Measurements from ENCODE around the gene COQ8A.

Gene COQ8A

GRCh38 chr1:226940029-226940805, at the start of gene COQ8A:
COQ8A (plus strand) TSS chr1:226940294; CDS start chr1:226961386, 21,092 bp downstream.
- DNase-seq (ENCODE audit: extremely low spot score, insufficient read length, low read depth) (peak; percentile 96), FAIRE-seq (peak; percentile 99)

GRCh38 chr1:226890331-226891108, 49.6 kb upstream of the COQ8A start:
- DNase-seq (ENCODE audit: extremely low spot score, insufficient read length, low read depth) (no peak), FAIRE-seq (no peak)

DNA sequence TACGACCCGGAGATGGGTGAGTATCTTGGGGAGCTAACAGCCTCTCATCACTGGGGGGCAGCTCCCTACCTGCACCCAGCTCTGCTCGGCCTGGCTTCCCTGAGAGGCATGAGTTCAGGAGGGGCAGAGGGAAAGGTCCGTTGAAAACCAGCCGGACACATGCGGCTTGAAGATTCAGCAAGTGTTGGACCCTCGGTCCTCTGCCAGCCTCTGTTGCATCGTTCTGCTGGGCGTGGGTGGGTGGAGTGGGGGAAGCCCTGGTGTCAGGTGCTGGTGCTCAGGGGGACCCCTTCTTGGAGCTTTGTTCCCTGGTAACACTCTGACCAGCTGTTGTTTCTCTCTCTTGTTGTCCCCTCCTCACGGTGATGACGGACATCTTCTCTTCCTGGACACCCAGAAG, 48.7 kb upstream of the COQ8A start:
- FAIRE-seq, result no peak
- DNase-seq (ENCODE audit: extremely low spot score, insufficient read length, low read depth), result no peak

- FAIRE-seq (no peak), DNase-seq (ENCODE audit: extremely low spot score, insufficient read length, low read depth) (no peak)
These were observed 48.1 kb upstream of the COQ8A start for GRCh38 chr1:226891846-226892523.

DNA sequence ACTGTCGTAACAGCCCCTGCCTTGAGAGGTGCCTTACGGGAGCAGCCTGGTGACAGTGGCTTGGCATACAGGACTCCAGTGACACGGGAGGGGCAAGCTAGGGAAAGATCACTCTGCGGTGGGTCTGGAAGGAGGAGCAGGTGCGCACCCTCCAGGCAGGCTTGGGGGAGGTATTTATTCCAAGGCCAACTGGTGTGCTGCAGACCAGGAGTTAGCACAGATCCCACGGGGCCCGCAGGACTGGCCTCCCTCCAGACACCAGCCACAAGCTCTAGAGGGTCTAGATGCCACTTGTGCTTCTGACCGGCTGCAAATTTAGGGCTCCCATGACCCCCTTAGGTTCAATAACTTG, 47.6 kb upstream of the COQ8A start:
- FAIRE-seq (no peak), DNase-seq (ENCODE audit: extremely low spot score, insufficient read length, low read depth) (no peak)

- FAIRE-seq (no peak), DNase-seq (ENCODE audit: extremely low spot score, insufficient read length, low read depth) (no peak)
These were observed 46.2 kb upstream of the COQ8A start for GRCh38 chr1:226893936-226894335.

DNA sequence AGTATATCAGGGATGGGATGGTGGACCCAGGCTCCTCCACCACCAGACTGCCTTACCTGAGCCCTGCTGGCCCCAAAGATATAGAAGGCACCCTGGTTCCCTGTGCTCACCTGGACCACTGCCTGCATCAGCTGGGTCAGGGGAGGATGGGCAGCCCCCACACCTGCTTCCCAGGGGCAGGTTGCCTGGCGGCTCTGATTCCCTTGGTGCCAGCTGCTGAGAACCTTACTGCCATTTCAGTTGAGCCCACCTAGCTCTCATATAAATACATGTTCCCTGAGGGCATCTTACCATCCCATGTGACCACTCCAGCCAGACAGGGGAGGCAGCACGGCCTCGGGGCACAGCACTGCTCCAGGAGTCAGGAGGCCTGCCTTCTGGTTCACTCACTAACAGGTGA, 45.3 kb upstream of the COQ8A start:
- DNase-seq (ENCODE audit: extremely low spot score, insufficient read length, low read depth) (no peak), FAIRE-seq (no peak)

DNA sequence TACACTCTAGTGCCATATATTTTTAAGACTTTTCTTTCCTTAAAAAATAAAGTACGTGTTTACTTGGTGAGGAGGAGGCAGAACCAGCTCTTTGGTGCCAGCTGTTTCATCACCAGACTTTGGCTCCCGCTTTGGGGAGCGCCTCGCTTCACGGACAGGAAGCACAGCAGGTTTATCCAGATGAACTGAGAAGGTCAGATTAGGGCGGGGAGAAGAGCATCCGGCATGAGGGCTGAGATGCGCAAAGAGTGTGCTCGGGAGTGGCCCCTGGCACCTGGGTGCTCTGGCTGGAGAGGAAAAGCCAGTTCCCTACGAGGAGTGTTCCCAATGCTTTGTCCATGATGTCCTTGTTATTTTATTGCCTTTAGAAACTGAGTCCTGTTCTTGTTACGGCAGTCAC, 44.5 kb upstream of the COQ8A start:
- no peak for FAIRE-seq
- DNase-seq (ENCODE audit: extremely low spot score, insufficient read length, low read depth), result no peak

DNA sequence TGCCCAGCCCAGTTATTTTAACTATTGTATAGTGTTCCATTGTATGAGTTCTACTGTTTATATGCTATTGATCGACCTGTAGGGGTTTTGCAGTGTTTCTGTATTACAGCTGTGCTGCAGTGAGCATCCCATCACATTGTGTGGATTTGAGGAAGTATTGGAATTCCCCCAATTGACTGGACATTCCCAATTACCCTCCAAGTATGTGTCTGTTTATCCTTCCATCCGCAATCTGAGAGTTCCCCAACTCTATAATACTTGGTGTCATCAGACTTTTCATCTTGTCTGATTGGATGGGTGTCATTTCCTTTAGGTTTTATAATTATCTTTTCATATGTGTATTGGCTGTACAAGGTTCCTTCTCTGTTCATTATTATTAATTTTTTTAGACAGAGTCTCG, 41.8 kb upstream of the COQ8A start:
- no peak for FAIRE-seq
- DNase-seq (ENCODE audit: extremely low spot score, insufficient read length, low read depth), result no peak

DNA sequence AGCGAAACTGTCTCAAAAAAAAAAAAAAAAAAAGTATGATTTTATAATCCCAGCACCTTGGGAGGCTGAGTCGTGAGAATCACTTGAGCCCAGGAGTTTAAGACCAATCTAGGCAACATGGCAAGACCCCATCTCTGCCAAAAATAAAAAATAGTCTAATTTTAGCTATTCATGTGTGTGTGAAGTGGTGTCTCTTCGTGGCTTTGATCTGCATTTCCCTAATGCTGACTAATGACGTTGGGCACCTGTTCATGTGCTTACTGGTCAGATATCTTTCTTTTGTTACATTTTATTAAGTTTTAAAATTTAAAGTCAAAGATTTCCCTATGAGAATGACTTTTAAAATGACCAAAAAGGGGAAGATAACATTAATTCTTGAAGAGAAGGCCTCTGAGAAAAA, 38.7 kb upstream of the COQ8A start:
- no peak for FAIRE-seq
- DNase-seq (ENCODE audit: extremely low spot score, insufficient read length, low read depth), result no peak

- DNase-seq (ENCODE audit: extremely low spot score, insufficient read length, low read depth) (no peak), FAIRE-seq (no peak)
These were observed 37.5 kb upstream of the COQ8A start for GRCh38 chr1:226902601-226903000.

- no peak for DNase-seq (ENCODE audit: extremely low spot score, insufficient read length, low read depth)
- FAIRE-seq, result no peak
These were observed 36.0 kb upstream of the COQ8A start for GRCh38 chr1:226903819-226904716.

- FAIRE-seq, result no peak
- DNase-seq (ENCODE audit: extremely low spot score, insufficient read length, low read depth), result no peak
These were observed 35.3 kb upstream of the COQ8A start for GRCh38 chr1:226904772-226905171.

DNA sequence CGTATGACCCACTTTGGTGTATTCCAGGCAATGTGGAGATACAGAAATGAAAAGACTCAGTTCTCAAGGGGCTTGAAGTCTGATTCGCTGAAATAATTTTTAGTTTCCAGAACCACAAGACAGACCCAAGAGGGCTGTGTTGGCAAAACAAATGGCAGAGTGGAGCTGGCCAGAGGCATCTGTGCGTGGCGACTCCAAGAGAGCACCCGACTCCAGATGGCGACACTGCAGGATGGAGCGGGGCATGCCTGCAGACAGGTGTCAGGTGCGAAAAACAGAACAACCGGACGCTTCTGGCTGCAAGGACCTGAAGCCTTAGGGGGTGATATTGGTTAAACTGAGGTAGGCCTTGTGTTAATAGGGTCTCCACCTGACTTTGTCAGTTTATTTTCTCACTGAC, 31.7 kb upstream of the COQ8A start:
- DNase-seq (ENCODE audit: extremely low spot score, insufficient read length, low read depth), result no peak
- no peak for FAIRE-seq

DNA sequence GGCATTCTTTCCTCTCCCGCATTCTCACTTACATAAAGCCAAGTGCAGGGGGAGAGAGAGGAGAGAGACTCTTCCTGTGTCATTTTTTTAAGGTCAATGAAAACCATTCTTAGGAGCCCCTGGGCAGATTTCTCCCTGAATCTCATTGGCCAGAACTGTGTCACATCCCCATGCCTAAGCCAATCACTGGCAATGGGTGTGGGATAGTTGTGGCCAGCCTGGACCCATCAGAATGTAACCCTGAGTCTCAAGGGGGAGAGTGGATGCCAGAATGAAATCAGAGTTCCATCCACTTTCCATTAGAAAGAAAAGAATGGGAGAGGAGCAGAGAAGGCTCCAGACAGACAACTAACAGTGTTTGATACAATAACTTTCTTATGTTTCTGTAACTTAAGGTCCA, 31.2 kb upstream of the COQ8A start:
- FAIRE-seq, result no peak
- no peak for DNase-seq (ENCODE audit: extremely low spot score, insufficient read length, low read depth)

DNA sequence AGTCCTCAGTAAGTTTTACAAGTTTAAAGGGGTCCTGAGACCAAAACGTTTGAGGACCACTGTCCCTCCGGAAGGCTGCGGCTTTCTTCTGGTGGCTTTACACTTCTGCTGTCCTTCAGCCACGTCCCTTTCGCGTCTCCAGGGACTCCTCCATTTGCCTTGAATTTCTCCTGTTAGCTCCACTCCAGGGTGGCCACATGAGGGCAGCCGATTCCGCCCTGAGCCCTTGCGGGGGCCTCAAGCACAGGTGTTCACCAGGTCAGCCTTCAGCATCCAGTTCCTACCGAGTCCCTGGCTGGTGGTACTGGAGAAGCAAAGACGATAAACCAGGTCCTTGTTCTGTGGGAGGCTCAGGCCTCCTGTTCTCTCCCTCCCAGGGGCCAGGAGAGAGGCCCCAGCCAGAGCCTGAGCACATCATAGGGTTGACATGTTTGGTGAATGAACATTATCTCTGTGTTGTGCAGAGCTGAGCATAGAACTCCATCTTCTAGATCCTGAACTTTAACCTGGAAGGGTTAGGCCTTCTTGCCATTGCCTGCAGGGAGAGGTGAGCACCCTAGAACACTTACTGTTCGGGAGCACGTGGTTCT, 27.4 kb upstream of the COQ8A start:
- FAIRE-seq (peak; percentile 94), DNase-seq (ENCODE audit: extremely low spot score, insufficient read length, low read depth) (peak; percentile 62)

DNA sequence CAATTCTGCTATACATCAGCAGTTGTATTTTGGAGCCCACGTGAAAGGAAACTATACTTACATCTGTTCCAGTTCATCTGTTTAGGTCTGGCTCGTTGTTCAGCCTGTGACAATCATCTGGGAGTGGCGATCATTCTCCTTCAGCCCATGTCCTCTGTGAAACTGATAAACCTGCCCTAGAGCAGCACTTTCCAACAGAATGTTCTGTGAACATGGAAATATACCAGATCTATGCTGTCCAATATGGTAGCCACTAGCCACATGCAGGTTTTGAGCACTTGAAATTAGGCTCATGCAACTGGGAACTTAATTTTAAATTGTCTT, 24.5 kb upstream of the COQ8A start:
- no peak for DNase-seq (ENCODE audit: extremely low spot score, insufficient read length, low read depth)
- FAIRE-seq, result peak; percentile 24

DNA sequence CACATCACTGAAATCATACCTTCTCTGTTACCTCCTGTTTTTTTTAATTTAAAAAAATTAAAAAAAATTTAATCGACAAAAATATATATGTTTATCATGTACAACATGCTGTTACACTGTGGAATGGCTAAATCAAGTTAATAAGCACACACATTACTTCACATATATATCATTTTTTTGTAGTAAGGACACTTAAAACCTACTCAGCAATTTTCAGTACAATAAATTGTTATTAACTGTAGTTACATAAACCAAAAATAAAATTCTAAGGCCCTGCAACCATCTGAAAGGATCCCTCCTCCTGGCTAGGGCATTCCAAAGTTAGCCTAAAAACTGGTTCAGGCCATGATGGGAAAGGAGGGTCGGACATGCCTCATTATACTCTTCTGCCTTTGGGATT, 23.6 kb upstream of the COQ8A start:
- FAIRE-seq (no peak), DNase-seq (ENCODE audit: extremely low spot score, insufficient read length, low read depth) (no peak)

- FAIRE-seq (no peak), DNase-seq (ENCODE audit: extremely low spot score, insufficient read length, low read depth) (no peak)
These were observed 20.5 kb upstream of the COQ8A start for GRCh38 chr1:226919587-226919986.

DNA sequence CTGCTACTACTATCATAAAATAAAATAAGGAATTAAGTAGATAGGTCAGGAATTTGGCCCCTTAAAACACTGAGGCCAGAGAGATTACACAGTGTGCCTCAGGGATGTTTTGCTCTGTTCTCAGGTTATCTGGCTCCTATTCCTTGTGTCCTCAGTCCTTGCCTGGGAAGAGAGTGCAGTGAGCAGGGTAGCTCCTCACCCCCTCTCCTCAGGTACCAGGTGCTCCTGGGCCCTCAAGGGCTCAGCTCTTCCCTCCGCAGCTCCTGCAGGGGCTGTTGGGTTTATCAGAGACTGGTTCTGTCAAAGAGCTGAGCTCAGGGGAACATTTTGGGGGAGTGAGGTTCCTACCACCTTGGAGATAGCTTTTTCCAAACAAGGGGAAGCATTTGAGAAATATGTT, 20.1 kb upstream of the COQ8A start:
- DNase-seq (ENCODE audit: extremely low spot score, insufficient read length, low read depth), result no peak
- FAIRE-seq, result no peak

Measured in GM18507 (cell line).